Measurements from ENCODE around the gene UVRAG.

GRCh38 chr11:75925785-75926164 is 110.8 kb downstream of the UVRAG start:
- TF ChIP-seq CTCF (IDR thresholded peaks at IDR 0.05; ENCODE audit: insufficient read depth, low read length, poor library complexity, severe bottlenecking) (no peak), EZH2phosphoT487 (conservative IDR thresholded peaks at IDR 0.05; ENCODE audit: low read length) (no peak)
